ENCODE measurements around the gene PRR18. TPM values are rescaled to one million over a fixed set of nuclear protein-coding genes. Genes with fewer than 3 reads are reported as not detected.

PRR18 gene
- polyA plus RNA-seq, 3 donors = 0.10 to 0.56 (median 0.56) TPM

DNA sequence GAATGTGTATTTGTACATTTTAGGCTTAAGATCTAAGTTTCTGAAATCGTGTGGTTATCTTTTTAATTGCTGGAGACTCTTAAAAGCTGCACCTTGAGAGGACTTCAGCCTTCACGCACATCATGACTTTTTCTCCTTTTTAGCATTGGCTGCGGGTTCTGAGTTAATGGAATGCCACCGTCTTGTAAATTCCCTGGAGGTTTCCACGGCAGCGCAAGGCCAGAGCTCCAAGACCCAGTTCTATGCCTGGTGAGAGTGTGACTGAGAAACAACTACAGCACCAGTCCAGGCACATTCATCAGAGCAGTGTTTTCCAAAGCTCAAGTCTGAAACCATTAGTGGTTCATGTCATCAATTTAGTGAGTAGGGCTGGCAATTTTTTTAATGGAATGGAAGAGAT is 23.0 kb downstream of the PRR18 start:
- no peak overlapping the region for H3K27ac ChIP-seq (ENCODE audit: low read depth, low read length)
- 38 to 73% (median 53%) methylated on average over 6 of the region's 6 CpGs for WGBS, 3 donors

GRCh38 chr6:166284640-166285039 is 23.6 kb downstream of the PRR18 start:
- 74 to 87% (median 85%) methylated on average over 6 of the region's 6 CpGs for WGBS, 3 donors
- no peak overlapping the region for H3K27ac ChIP-seq (ENCODE audit: low read depth, low read length)

- no peak overlapping the region for H3K27ac ChIP-seq (ENCODE audit: low read depth, low read length)
- WGBS, 3 donors = 62 to 68% (median 65%) methylated on average over 11 of the region's 11 CpGs
Measured at GRCh38 chr6:166282394-166283032, 25.7 kb downstream of the PRR18 start.

DNA sequence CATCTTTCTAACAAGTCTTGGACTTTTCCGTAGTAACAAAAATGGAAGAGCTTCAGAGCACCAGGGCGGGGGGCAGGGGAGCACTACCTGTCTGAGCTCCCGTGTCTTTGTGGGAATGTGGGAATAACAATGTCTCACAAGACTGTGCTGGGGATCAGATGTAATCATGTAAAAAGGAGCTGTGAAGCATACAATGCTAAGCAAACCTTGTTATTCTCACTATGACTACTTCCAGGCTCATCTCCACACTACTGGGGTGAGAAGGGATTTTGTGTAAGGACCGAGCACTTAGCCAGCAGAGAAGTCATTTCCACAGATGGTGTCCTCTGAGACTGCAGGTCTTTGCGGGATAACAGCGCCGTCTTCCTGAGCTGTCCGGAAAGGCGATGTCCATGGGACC is 27.1 kb downstream of the PRR18 start:
- H3K27ac ChIP-seq (ENCODE audit: low read depth, low read length) = no peak overlapping the region
- WGBS, 3 donors = 87 to 92% (median 90%) methylated on average over 9 of the region's 9 CpGs

DNA sequence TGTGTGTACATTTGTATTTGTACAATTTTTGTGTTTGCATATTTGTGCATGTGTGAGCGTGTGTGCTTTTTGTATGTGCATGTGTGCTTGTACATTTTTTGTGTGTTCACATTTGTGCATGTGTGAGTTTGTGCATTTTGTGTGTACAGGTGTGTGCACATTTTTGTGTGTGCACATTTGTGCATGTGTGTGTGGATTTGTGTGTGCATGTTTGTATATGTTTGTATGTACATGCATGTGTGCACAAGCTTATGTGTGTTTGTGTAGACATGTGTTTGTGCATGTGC is 28.9 kb downstream of the PRR18 start:
- WGBS, 3 donors = 81 to 100% (median 95%) methylated on average over 1 of the region's 1 CpG
- no peak overlapping the region for H3K27ac ChIP-seq (ENCODE audit: low read depth, low read length)

- 56 to 76% (median 58%) methylated on average over 8 of the region's 8 CpGs for WGBS, 3 donors
- H3K27ac ChIP-seq (ENCODE audit: low read depth, low read length) = no peak overlapping the region
Measured at GRCh38 chr6:166278579-166279392, 29.4 kb downstream of the PRR18 start.

DNA sequence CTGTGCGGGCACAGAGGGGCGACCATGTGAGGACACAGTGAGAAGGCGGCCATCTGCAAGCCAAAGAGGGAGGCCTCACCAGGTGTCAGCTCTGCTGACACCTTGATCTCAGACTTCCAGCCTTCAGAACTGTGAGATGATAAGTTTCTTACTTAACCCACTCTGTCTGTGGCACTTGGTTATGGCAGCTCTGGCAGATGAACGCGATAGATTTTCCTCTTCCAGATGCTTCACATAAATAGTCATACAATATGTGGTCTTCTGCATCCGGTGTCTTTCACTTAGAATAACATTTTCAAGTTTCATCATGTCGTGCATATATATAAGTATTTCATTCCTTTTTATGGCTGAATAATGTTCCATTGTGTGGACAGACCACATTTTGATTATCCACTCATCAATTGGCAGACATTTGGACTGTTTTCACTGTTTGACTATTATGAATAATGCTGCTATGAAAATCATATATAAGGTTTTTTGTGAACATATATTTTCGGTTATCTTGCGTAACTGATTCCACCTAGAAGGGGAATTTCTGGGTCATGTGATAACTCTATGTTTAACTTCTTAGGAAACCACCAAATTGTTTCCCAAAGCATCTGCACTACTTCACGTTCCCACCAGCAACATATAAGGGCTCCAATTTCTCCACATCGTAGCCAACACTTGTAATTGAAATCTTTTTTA is 30.2 kb downstream of the PRR18 start:
- 81 to 85% (median 82%) methylated on average over 11 of the region's 11 CpGs for WGBS, 3 donors
- H3K27ac ChIP-seq (ENCODE audit: low read depth, low read length) = no peak overlapping the region

- 51 to 59% (median 52%) methylated on average over 11 of the region's 11 CpGs for WGBS, 3 donors
- no peak overlapping the region for H3K27ac ChIP-seq (ENCODE audit: low read depth, low read length)
Measured at GRCh38 chr6:166277018-166277417, 31.2 kb downstream of the PRR18 start.

DNA sequence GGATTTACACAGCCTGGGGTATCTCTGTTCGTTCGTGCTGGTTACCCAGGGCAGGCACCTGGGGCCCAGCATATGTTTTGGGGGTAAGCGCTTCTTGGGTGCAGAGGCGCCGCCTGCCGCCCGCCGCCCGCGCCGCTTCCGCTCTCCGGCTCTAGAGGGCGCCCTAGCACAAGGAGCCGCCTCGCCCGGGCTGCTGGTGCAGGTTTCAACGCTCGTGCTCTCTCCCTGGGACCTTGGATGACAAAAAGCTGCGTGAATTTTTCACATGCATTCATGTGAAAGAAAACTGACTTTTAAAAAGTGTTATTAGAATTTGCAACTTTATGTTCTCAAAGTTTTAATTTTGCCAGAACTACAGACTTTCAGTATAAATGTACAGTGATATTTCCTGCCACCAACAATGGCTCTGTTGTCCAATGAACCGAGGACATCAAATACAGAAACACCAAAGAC is 32.5 kb downstream of the PRR18 start:
- 2 to 3% (median 3%) methylated on average over 21 of the region's 21 CpGs for WGBS, 3 donors
- H3K27ac ChIP-seq (ENCODE audit: low read depth, low read length) = no peak overlapping the region

DNA sequence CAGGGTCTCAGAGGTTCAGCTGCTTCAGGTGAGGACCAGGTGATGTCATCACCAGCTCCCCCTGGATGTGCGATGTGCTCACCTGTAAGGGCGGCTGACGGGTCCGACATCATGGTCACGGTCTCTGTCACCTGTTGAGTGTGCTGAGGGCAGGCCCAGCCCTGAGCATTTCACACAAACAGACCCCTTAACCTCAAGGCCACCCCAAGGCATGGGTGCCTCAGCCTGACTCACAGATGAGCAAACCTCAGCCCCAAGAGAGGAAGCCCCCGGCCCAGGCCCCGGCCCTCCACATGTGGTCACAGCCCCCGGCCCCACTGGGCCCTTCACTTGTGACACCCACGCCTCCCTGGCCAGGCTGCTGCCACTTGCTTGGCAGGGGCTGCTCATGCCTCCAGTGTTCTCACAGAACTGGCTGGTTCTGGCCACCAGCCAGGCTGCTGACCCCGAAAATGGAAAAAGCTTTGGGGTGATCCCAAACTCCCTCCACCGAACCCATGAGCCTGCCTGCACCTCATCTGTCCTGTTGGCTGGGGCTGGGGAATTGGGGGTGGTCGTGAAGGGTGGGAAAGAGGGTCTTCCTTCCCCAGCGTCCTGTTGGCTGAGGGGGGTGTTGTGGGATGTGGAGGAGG is 33.3 kb downstream of the PRR18 start:
- WGBS, 3 donors = 59 to 79% (median 72%) methylated on average over 13 of the region's 13 CpGs
- no peak overlapping the region for H3K27ac ChIP-seq (ENCODE audit: low read depth, low read length)

DNA sequence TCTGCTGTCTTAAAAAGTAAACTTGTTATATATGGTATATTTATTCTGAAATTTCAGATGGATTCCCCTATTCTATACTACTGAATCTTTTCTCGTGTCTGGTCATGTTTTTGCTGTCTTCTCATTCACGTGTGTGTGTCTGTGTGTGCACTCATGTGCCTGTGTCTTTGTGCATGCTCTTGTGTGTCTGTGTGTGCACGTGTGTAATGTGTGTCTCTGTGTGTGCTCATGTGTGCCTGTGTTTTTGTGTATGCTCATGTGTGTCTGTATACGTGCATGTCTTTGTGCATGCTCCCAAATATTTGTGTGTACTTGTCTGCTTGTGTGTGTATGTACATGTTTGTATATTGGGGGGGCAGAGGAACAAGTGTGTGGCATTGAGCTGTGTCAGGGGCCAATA is 34.0 kb downstream of the PRR18 start:
- 69 to 78% (median 77%) methylated on average over 4 of the region's 4 CpGs for WGBS, 3 donors

GRCh38 chr6:166271376-166271765 is 36.8 kb downstream of the PRR18 start:
- H3K27ac ChIP-seq (ENCODE audit: low read depth, low read length) = no peak overlapping the region
- WGBS, 3 donors = 81 to 91% (median 91%) methylated on average over 9 of the region's 9 CpGs

More for the DNA sequence above, 34.0 kb downstream of the PRR18 start:
- no peak overlapping the region for H3K27ac ChIP-seq (ENCODE audit: low read depth, low read length)

- H3K27ac ChIP-seq (ENCODE audit: low read depth, low read length) = no peak overlapping the region
- WGBS, 3 donors = 76 to 86% (median 78%) methylated on average over 10 of the region's 10 CpGs
Measured at GRCh38 chr6:166270706-166271375, 37.4 kb downstream of the PRR18 start.

- 83 to 86% (median 84%) methylated on average over 15 of the region's 15 CpGs for WGBS, 3 donors
- no peak overlapping the region for H3K27ac ChIP-seq (ENCODE audit: low read depth, low read length)
Measured at GRCh38 chr6:166269301-166270039, 38.7 kb downstream of the PRR18 start.

- no peak overlapping the region for H3K27ac ChIP-seq (ENCODE audit: low read depth, low read length)
- WGBS, 3 donors = 18 to 38% (median 31%) methylated on average over 9 of the region's 9 CpGs
Measured at GRCh38 chr6:166268431-166268830, 39.8 kb downstream of the PRR18 start.

DNA sequence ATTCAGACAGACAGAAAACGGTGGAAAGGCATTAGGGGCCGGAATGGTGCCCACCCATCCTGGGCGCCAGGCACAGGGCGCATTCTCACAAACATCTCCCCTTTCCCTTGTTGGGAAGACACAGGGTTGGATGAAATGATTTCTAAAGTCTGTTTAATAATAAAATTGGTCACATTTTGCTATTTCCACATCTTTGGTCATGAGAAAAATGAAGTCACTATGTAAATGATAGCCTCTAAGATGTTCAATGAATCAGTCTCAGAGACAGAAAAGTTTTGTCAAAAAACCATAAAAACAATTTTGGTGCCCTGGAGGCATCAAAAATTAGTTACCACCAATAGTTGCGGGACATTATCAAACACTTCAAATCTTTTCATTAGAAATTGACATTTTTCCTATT is 40.7 kb downstream of the PRR18 start:
- 89 to 96% (median 94%) methylated on average over 5 of the region's 5 CpGs for WGBS, 3 donors
- H3K27ac ChIP-seq (ENCODE audit: low read depth, low read length) = no peak overlapping the region

- 82 to 91% (median 89%) methylated on average over 3 of the region's 3 CpGs for WGBS, 3 donors
- no peak overlapping the region for H3K27ac ChIP-seq (ENCODE audit: low read depth, low read length)
Measured at GRCh38 chr6:166266336-166266735, 41.9 kb downstream of the PRR18 start.

All from adipose tissue (tissue), 3 donors.